ENCODE data around the gene PRUNE2. TPM values are rescaled to one million over a fixed set of nuclear protein-coding genes. Genes with fewer than 3 reads are reported as not detected.

PRUNE2 gene
- total and polyA plus RNA-seq, 2 experiments from 2014 or later: 0.46 to 4.1 TPM

DNA sequence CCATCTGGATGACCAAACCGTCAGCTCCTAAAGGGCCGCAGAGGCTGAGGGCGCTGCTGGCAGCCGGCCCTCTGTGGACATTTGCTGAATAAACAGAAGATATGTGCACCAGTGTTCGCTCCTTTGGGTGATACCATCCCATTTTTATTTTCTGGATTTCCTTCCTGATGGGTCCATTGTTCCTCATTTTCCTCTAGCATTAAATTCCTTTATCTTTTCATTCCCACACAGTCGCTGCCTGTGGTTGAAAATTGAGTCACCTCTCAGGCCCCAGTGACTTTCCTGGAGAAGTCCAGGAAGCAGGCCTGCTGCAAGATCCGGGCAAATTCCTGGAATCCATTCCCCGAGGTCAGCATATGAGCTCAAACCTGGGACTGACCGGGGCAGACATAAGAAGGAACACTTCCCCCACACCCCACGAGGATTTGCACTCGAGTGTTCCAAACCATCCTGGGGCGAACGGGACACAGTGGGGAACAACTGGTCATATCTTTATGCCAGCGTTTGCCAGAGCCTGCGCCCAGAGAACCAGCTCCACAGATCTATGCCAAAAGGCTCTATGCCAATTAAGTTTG, 228.3 kb downstream of the PRUNE2 start:
- Histone ChIP-seq H3K27me3 (no peaks in the 10 kb centered on the region), H3K4me2 (no peak overlapping the region), H3K27ac (no peak overlapping the region), H3K9me2 (replicated peaks; ENCODE audit: insufficient read depth) (no peaks in the 10 kb centered on the region), H3K4me1 (ENCODE audit: insufficient read depth) (no peaks in the 10 kb centered on the region), H4K20me1 (ENCODE audit: insufficient read depth, poor library complexity, severe bottlenecking) (no peaks in the 10 kb centered on the region), H3K36me3 (replicated peaks; ENCODE audit: insufficient read depth, low read depth) (no peaks in the 10 kb centered on the region), H2AFZ (no peak overlapping the region), H3K79me2 (no peaks in the 10 kb centered on the region), H3K4me3 (no peak overlapping the region), H3K9me3 (ENCODE audit: low read depth) (no peaks in the 10 kb centered on the region)
- no peak for DNase-seq (ENCODE audit: low spot score)
- 70% methylated on average over 15 of the region's 15 CpGs for WGBS (ENCODE audit: low lambda C conversion rate, missing lambda C conversion rate)
- TF ChIP-seq EZH2 (IDR thresholded peaks at IDR 0.05; ENCODE audit: borderline replicate concordance) (no peak), EZH2phosphoT487 (IDR thresholded peaks at IDR 0.05; ENCODE audit: low read depth, severe bottlenecking, unreplicated experiment) (no peak)
- TF ChIP-seq, protein P1, sequence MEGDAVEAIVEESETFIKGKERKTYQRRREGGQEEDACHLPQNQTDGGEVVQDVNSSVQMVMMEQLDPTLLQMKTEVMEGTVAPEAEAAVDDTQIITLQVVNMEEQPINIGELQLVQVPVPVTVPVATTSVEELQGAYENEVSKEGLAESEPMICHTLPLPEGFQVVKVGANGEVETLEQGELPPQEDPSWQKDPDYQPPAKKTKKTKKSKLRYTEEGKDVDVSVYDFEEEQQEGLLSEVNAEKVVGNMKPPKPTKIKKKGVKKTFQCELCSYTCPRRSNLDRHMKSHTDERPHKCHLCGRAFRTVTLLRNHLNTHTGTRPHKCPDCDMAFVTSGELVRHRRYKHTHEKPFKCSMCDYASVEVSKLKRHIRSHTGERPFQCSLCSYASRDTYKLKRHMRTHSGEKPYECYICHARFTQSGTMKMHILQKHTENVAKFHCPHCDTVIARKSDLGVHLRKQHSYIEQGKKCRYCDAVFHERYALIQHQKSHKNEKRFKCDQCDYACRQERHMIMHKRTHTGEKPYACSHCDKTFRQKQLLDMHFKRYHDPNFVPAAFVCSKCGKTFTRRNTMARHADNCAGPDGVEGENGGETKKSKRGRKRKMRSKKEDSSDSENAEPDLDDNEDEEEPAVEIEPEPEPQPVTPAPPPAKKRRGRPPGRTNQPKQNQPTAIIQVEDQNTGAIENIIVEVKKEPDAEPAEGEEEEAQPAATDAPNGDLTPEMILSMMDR (IDR thresholded peaks at IDR 0.05; ENCODE audit: poor library complexity): no peak

DNA sequence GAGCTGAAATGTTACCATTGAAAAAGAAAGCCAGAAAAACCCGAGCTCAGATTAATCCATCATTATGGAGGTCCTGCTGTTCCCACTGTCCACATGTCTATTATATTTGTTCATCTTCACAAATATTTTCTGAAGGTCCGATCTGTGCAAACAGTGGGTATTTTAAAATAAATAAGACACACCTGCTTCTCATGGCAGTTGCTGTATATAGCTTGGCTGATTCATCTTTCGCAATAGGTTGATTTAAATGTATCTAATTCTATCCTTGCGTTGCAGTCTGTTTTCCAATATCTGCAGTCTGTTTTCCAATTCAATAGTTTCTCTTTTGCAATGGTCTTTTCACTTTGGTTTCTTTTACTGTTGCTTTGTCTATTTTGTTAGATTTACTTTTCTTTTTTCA, 229.1 kb downstream of the PRUNE2 start:
- Histone ChIP-seq H3K9me3 (ENCODE audit: low read depth) (no peaks in the 10 kb centered on the region), H3K4me2 (no peak overlapping the region), H3K79me2 (no peaks in the 10 kb centered on the region), H2AFZ (no peak overlapping the region), H3K4me3 (no peak overlapping the region), H3K9me2 (replicated peaks; ENCODE audit: insufficient read depth) (no peaks in the 10 kb centered on the region), H3K4me1 (ENCODE audit: insufficient read depth) (no peaks in the 10 kb centered on the region), H4K20me1 (ENCODE audit: insufficient read depth, poor library complexity, severe bottlenecking) (no peaks in the 10 kb centered on the region), H3K27ac (no peak overlapping the region), H3K36me3 (replicated peaks; ENCODE audit: insufficient read depth, low read depth) (no peaks in the 10 kb centered on the region), H3K27me3 (no peaks in the 10 kb centered on the region)
- TF ChIP-seq, protein P1 (IDR thresholded peaks at IDR 0.05; ENCODE audit: poor library complexity): no peak
- TF ChIP-seq EZH2 (IDR thresholded peaks at IDR 0.05; ENCODE audit: borderline replicate concordance) (no peak), EZH2phosphoT487 (IDR thresholded peaks at IDR 0.05; ENCODE audit: low read depth, severe bottlenecking, unreplicated experiment) (no peak)
- WGBS (ENCODE audit: low lambda C conversion rate, missing lambda C conversion rate): 74% methylated on average over 4 of the region's 4 CpGs
- no peak for DNase-seq (ENCODE audit: low spot score)

DNA sequence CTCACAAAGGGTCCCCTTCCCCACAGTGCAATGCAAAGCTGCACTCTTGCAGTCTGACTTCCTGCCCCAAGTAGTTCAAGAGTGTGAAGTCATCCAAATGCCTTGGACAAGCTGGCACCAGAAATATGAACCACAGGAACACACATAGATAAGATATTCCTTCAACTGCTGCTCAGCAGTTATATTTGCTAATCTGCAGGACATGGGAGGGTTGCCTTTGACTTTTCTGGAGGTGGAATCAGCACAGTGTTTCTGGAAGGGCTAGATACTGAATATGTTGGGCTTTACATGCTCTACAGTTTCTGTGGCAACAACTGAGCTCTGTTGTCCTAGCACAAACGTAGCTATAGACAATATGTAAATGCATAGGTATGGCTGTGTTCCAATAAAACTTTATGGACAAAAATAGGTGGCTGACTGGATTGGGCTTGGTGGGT, 238.4 kb downstream of the PRUNE2 start:
- no peak for DNase-seq (ENCODE audit: low spot score)
- WGBS (ENCODE audit: low lambda C conversion rate, missing lambda C conversion rate): 39% methylated on average over 1 of the region's 1 CpG

More for the DNA sequence above, 238.4 kb downstream of the PRUNE2 start:
- Histone ChIP-seq H3K79me2 (no peaks in the 10 kb centered on the region), H3K36me3 (replicated peaks; ENCODE audit: insufficient read depth, low read depth) (no peaks in the 10 kb centered on the region), H3K4me3 (no peak overlapping the region), H3K9me2 (replicated peaks; ENCODE audit: insufficient read depth) (no peaks in the 10 kb centered on the region), H3K27ac (peak overlapping the region; percentile 34), H2AFZ (no peak overlapping the region), H3K27me3 (no peaks in the 10 kb centered on the region), H3K9me3 (ENCODE audit: low read depth) (no peaks in the 10 kb centered on the region), H4K20me1 (ENCODE audit: insufficient read depth, poor library complexity, severe bottlenecking) (no peaks in the 10 kb centered on the region), H3K4me2 (no peak overlapping the region), H3K4me1 (ENCODE audit: insufficient read depth) (no peaks in the 10 kb centered on the region)
- TF ChIP-seq EZH2 (IDR thresholded peaks at IDR 0.05; ENCODE audit: borderline replicate concordance) (no peak), EZH2phosphoT487 (IDR thresholded peaks at IDR 0.05; ENCODE audit: low read depth, severe bottlenecking, unreplicated experiment) (no peak)
- TF ChIP-seq, protein P1 (IDR thresholded peaks at IDR 0.05; ENCODE audit: poor library complexity): no peak

All from hepatocyte (in vitro differentiated cells).